ENCODE results near the gene NR1H2. TPM values are rescaled to one million over a fixed set of nuclear protein-coding genes. Genes with fewer than 3 reads are reported as not detected.

NR1H2 gene
- total and polyA plus RNA-seq, 10 of the 15 experiments (the other 5 are each of a cell fraction or from before 2014, with no cell fraction given): 0.05 to 54.2 (median 35.1) TPM

DNA sequence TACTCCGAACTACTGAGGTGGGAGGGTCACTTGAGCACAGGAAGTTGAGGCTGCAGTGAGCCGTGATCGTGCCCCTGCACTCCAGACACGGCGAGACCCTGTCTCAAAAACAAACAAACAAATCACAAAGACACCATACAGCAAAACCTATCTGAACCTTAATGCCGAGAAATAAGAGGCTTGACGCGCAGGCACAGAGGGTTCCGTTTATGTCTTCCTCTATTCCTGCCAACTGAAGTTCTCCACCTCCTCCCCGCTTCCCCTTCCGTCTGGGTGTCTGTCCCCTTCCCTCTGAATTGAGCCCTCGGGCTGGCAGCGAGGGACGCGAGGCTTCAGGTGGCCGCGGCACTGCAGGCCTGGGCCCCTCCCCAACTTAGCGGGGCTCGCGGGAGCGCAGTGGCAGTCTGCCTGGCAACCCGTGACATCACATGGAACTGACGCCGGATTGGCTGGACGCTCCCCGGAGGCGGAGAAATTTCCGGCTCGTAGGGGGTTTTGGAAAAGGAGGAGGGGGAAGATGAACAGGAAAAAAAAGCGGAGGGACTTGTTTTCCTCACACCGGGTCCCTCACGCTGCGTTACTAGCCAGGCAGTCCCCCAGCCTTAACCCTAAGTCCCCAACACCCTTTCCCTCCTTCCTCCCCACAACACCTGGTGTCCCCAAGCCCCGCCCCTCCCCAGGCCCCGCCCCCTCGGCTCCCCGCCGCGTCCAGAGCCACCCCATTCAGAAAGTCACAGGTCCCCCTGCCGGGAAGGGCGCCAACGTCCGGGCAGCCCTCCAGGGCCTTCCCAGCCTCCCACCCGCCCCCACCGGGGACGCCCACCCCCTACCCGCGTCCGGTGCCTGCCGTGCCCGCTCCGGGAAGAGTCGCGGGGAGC lies 55.3 kb downstream of the NR1H2 start (continued):
- TF ChIP-seq ZBTB11 (CRISPR knock-in tag; IDR thresholded peaks at IDR 0.05): no peak
- peak; percentile 44; the same call in 1 of the 2 replicates for TF ChIP-seq ZBTB40 (IDR thresholded peaks at IDR 0.05; ENCODE audit: borderline replicate concordance)
- TF ChIP-seq ZZZ3 (IDR thresholded peaks at IDR 0.05; ENCODE audit: control insufficient read depth, insufficient read length, low read depth): no peak
- no peak for TF ChIP-seq ZNF622 (IDR thresholded peaks at IDR 0.05)
- TF ChIP-seq ASH2L (IDR thresholded peaks at IDR 0.05; ENCODE audit: borderline replicate concordance, low read depth): no peak

Measured in GM12878 (cell line).